Measurements from ENCODE around the gene DTD1.
"Not testable (repeated sequence)": the region's sequence is repeated elsewhere in the genome, so short reads cannot be mapped to it uniquely, and the experiment has no call there.

DTD1 gene

DNA sequence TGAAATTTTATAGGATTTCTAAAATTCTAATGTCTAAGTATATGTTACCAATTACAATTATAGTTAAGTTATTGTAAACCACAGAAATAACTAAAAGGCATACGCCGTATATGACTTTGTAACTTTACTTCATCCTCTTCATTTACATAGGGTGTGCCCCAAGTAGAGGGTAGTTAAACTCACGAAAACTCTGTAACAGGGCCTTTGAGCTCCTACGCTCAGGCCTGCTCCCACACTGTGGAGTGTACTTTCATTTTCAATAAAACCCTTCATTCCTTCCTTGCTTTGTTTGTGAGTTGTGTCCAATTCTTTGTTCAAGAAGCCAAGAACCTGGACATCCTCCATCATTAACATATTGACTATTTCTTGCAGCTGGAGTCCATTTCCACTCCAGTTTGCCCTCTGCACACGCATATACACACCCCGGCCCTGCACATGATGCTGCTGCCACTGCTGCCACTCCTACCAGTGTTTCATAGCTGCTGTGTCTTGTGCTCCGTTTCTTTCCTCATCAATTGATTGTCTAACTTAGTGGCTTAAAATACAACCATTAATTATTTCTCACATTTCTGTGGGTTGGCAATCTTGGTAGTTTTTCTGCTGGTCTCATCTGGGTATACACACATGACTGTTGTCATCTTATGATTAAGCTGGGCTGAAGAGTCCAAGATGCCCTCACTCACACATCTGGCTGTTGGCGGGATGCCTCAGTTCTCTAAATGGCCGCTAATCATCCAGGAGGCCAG lies 192.7 kb downstream of the DTD1 start:
- H3K27ac ChIP-seq: no peak overlapping the region
- TF ChIP-seq, protein P1, sequence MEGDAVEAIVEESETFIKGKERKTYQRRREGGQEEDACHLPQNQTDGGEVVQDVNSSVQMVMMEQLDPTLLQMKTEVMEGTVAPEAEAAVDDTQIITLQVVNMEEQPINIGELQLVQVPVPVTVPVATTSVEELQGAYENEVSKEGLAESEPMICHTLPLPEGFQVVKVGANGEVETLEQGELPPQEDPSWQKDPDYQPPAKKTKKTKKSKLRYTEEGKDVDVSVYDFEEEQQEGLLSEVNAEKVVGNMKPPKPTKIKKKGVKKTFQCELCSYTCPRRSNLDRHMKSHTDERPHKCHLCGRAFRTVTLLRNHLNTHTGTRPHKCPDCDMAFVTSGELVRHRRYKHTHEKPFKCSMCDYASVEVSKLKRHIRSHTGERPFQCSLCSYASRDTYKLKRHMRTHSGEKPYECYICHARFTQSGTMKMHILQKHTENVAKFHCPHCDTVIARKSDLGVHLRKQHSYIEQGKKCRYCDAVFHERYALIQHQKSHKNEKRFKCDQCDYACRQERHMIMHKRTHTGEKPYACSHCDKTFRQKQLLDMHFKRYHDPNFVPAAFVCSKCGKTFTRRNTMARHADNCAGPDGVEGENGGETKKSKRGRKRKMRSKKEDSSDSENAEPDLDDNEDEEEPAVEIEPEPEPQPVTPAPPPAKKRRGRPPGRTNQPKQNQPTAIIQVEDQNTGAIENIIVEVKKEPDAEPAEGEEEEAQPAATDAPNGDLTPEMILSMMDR (IDR thresholded peaks at IDR 0.05): no peak
- no peaks in the 10 kb centered on the region for H3K36me3 ChIP-seq
- no peaks in the 10 kb centered on the region for H3K9me3 ChIP-seq
- intact Hi-C loops (cut with DNase I; ENCODE audit: low total_unique reads): no loop called here
- no peaks in the 10 kb centered on the region for H3K4me1 ChIP-seq
- no peaks in the 10 kb centered on the region for H3K27me3 ChIP-seq
- DNase-seq: no peak
- no peak overlapping the region for H3K4me3 ChIP-seq

DNA sequence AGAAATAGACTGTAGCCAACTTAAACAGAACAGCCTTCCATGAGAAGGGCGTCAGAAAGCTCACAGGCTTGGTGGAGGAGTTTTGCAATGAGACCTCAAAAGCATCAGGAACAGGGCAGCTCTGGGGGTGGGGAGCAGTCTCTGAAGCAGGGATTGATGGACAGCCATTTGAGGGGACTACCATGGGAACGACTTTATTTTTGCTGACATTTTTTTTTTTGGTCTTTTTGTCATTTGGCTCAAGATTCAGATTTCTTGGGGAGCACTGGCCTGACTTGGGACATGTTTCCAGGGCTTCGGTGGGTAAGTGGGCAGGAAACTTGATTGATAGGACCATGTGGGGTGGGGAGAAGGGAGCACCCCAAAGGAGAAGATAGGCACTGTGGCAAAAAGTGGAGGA lies 193.7 kb downstream of the DTD1 start:
- H3K4me3 ChIP-seq: no peak overlapping the region
- H3K27ac ChIP-seq: no peak overlapping the region
- no peak for DNase-seq
- H3K36me3 ChIP-seq: no peaks in the 10 kb centered on the region
- no peaks in the 10 kb centered on the region for H3K27me3 ChIP-seq
- H3K9me3 ChIP-seq: no peaks in the 10 kb centered on the region
- no peaks in the 10 kb centered on the region for H3K4me1 ChIP-seq
- intact Hi-C loops (cut with DNase I; ENCODE audit: low total_unique reads): no loop called here
- TF ChIP-seq, protein P1 (IDR thresholded peaks at IDR 0.05): no peak

DNA sequence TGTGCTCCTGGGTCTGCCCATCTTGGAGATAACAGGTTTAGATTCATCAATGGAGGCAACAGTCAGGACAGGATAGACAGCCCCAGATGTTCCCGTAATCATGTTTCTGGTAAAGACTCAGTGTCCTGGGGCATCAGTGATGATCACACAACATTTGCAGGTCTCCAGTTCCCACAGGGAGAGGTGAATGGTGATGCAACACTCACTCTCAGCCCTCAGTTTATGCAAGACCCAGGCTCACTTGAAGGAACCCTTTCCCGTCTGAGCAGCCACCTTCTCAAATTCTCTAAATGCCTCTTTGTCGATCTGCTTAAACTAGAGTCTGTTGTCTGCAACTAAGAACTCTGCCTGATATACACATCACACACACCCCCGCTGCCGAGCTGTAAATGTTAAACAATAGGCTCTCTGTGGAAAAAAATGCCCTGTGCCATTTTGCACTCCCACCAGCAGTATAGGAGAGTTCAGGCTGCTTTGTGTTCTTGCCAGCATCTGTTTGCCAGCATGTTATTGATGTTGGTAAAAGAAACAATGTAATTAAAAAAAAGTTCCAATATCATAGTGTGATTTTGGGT lies 195.6 kb downstream of the DTD1 start:
- Histone ChIP-seq H3K4me1 (no peaks in the 10 kb centered on the region), H3K36me3 (no peaks in the 10 kb centered on the region), H3K27ac (no peak overlapping the region), H3K9me3 (no peaks in the 10 kb centered on the region), H3K27me3 (no peaks in the 10 kb centered on the region), H3K4me3 (no peak overlapping the region)
- TF ChIP-seq, protein P1 (IDR thresholded peaks at IDR 0.05): no peak
- DNase-seq: no peak
- intact Hi-C loops (cut with DNase I; ENCODE audit: low total_unique reads): no loop called here

DNA sequence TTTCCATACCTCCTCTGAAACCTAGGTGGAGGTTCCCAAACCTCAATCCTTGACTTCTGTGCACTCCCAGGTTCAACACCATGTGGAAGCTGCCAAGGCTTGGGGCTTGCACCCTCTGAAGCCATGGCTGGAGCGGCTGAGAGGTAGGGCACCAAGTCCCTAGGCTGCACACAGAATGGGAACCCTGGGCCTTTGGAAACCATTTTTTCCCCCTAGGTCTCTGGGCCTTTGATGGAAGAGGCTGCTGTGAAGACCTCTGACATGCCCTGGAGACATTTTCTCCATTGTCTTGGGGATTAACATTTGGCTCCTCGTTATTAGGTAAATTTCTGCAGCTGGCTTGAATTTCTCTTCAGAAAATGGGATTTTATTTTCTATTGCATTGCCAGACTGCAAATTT lies 199.2 kb downstream of the DTD1 start:
- H3K27ac ChIP-seq; H3K27me3 ChIP-seq; DNase-seq; H3K4me1 ChIP-seq; H3K36me3 ChIP-seq; intact Hi-C loops (cut with DNase I; ENCODE audit: low total_unique reads); H3K4me3 ChIP-seq; H3K9me3 ChIP-seq: not testable (repeated sequence)

DNA sequence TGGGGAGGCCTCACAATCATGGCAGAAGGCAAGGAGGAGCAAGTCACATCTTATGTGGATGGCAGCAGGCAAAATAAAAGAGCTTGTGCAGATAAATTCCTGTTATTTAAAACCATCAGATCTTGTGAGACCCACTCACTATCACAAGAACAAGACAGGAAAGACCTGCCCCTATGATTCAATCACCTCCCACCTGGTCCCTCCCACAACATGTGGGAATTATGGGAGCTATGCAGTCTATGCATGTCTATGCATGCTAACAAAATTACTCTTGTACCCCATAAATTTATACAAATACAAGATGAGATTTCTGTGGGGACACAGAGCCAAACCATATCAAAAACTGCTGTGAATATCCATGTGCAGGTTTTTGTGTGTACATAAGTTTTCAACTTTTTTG lies 200.2 kb downstream of the DTD1 start:
- DNase-seq: no peak
- intact Hi-C loops (cut with DNase I; ENCODE audit: low total_unique reads): no loop called here
- no peaks in the 10 kb centered on the region for H3K36me3 ChIP-seq
- no peak overlapping the region for H3K4me3 ChIP-seq
- H3K4me1 ChIP-seq: no peaks in the 10 kb centered on the region
- no peak overlapping the region for H3K27ac ChIP-seq
- TF ChIP-seq, protein P1 (IDR thresholded peaks at IDR 0.05): no peak
- H3K9me3 ChIP-seq: no peaks in the 10 kb centered on the region
- no peaks in the 10 kb centered on the region for H3K27me3 ChIP-seq

DNA sequence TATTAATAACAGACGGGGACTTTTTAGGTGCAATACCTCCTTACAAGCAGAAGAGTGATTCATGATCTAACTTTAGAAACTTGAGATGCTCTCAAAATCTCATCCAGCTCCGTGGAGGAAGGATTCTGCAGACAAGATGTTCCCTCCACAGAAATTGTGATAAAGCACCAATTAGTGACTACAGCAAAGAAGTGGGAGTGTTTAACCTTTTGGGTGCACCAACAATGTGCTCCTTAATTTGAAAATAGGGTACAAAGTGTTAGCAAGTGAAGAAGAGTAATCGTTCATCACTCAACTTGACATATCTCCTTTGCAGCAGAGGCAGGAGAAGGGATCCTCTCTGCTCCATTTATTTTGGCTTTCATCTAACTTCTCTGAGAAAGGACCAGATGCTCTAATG lies 202.9 kb downstream of the DTD1 start:
- no peak for DNase-seq
- TF ChIP-seq, protein P1 (IDR thresholded peaks at IDR 0.05): no peak
- Histone ChIP-seq H3K4me1 (peaks cover 0 to 15% (median 5%) of the 10 kb centered on the region in 4 donors), H3K4me3 (no peak overlapping the region), H3K27me3 (no peaks in the 10 kb centered on the region), H3K27ac (no peak overlapping the region), H3K36me3 (no peaks in the 10 kb centered on the region), H3K9me3 (no peaks in the 10 kb centered on the region)
- intact Hi-C loops (cut with DNase I; ENCODE audit: low total_unique reads): no loop called here

Measured in tibial artery (tissue), 4 donors.